ENCODE results near the gene TTLL10.
"Not testable (repeated sequence)": the region's sequence is repeated elsewhere in the genome, so short reads cannot be mapped to it uniquely, and the experiment has no call there.

TTLL10 gene

GRCh38 chr1:1141244-1141910 lies 32.3 kb upstream of the TTLL10 start:
- DNase-seq (ENCODE audit: low spot score) = no peak

GRCh38 chr1:1141911-1142250 lies 31.8 kb upstream of the TTLL10 start:
- DNase-seq (ENCODE audit: low spot score) = no peak

- not testable (repeated sequence) for DNase-seq (ENCODE audit: low spot score)
Measured at GRCh38 chr1:1142352-1142751, 31.3 kb upstream of the TTLL10 start.

GRCh38 chr1:1142844-1143243 lies 30.8 kb upstream of the TTLL10 start:
- no peak for DNase-seq (ENCODE audit: low spot score)

- DNase-seq (ENCODE audit: low spot score) = no peak
Measured at GRCh38 chr1:1143636-1144035, 30.0 kb upstream of the TTLL10 start.

- no peak for DNase-seq (ENCODE audit: low spot score)
Measured at GRCh38 chr1:1144122-1144842, 29.4 kb upstream of the TTLL10 start.

GRCh38 chr1:1144843-1145546 lies 28.7 kb upstream of the TTLL10 start:
- no peak for DNase-seq (ENCODE audit: low spot score)

GRCh38 chr1:1145547-1145914 lies 28.1 kb upstream of the TTLL10 start:
- DNase-seq (ENCODE audit: low spot score) = no peak

GRCh38 chr1:1146026-1146425 lies 27.7 kb upstream of the TTLL10 start:
- no peak for DNase-seq (ENCODE audit: low spot score)

GRCh38 chr1:1146596-1146995 lies 27.1 kb upstream of the TTLL10 start:
- DNase-seq (ENCODE audit: low spot score) = no peak

GRCh38 chr1:1148061-1148460 lies 25.6 kb upstream of the TTLL10 start:
- DNase-seq (ENCODE audit: low spot score) = no peak

- DNase-seq (ENCODE audit: low spot score) = no peak
Measured at GRCh38 chr1:1148569-1148968, 25.1 kb upstream of the TTLL10 start.

GRCh38 chr1:1149416-1149815 lies 24.3 kb upstream of the TTLL10 start:
- DNase-seq (ENCODE audit: low spot score) = no peak

- no peak for DNase-seq (ENCODE audit: low spot score)
Measured at GRCh38 chr1:1150100-1150499, 23.6 kb upstream of the TTLL10 start.

GRCh38 chr1:1151306-1151705 lies 22.4 kb upstream of the TTLL10 start:
- no peak for DNase-seq (ENCODE audit: low spot score)

- DNase-seq (ENCODE audit: low spot score) = not testable (repeated sequence)
Measured at GRCh38 chr1:1152431-1152830, 21.2 kb upstream of the TTLL10 start.

GRCh38 chr1:1153215-1153614 lies 20.5 kb upstream of the TTLL10 start:
- DNase-seq (ENCODE audit: low spot score) = not testable (repeated sequence)

- no peak for DNase-seq (ENCODE audit: low spot score)
Measured at GRCh38 chr1:1153874-1154273, 19.8 kb upstream of the TTLL10 start.

GRCh38 chr1:1155258-1155657 lies 18.4 kb upstream of the TTLL10 start:
- no peak for DNase-seq (ENCODE audit: low spot score)

GRCh38 chr1:1156140-1157032 lies 17.3 kb upstream of the TTLL10 start:
- DNase-seq (ENCODE audit: low spot score) = no peak

GRCh38 chr1:1157033-1157365 lies 16.7 kb upstream of the TTLL10 start:
- DNase-seq (ENCODE audit: low spot score) = no peak

GRCh38 chr1:1157426-1157913 lies 16.2 kb upstream of the TTLL10 start:
- peak; percentile 99 for DNase-seq (ENCODE audit: low spot score)
